Activated naive CD8-positive, alpha-beta T cell treated with anti-CD3 and anti-CD28 coated beads for 36 hours (primary cell): ENCODE data around the gene FAM72A. TPM values are rescaled to one million over a fixed set of nuclear protein-coding genes. Genes with fewer than 3 reads are reported as not detected.

Experiments used
- DNase-seq: peaks from one replicate; pipeline ENCODE4 v3.0.0; 2021
- H3K27ac Mint-ChIP-seq: one replicate; pipeline ENCODE4 v1.8.0; 2022; ENCODE audit warnings: mild to moderate bottlenecking, moderate library complexity, mixed read lengths
- H3K27me3 Mint-ChIP-seq: one replicate; pipeline ENCODE4 v1.8.0; 2022; ENCODE audit warnings: mild to moderate bottlenecking, mixed read lengths
- H3K36me3 Mint-ChIP-seq: one replicate; pipeline ENCODE4 v1.8.0; 2021; ENCODE audit warnings: mild to moderate bottlenecking, mixed read lengths
- H3K4me1 Mint-ChIP-seq: one replicate; pipeline ENCODE4 v1.8.0; 2021; ENCODE audit warnings: mixed read lengths
- H3K4me3 Mint-ChIP-seq: one replicate; pipeline ENCODE4 v1.8.0; 2022; ENCODE audit warnings: mild to moderate bottlenecking, moderate library complexity, mixed read lengths
- H3K9me3 Mint-ChIP-seq: one replicate; pipeline ENCODE4 v1.8.0; 2022; ENCODE audit warnings: mixed read lengths
- total RNA-seq, 2 experiments: library from RNA; stranded (reverse); gene quantifications; one replicate each; pipeline ENCODE4 v1.2.3, GENCODE V29; 2021

Gene FAM72A
- total RNA-seq, 2 experiments from 2014 or later = 23.6 to 29.9 TPM

DNA sequence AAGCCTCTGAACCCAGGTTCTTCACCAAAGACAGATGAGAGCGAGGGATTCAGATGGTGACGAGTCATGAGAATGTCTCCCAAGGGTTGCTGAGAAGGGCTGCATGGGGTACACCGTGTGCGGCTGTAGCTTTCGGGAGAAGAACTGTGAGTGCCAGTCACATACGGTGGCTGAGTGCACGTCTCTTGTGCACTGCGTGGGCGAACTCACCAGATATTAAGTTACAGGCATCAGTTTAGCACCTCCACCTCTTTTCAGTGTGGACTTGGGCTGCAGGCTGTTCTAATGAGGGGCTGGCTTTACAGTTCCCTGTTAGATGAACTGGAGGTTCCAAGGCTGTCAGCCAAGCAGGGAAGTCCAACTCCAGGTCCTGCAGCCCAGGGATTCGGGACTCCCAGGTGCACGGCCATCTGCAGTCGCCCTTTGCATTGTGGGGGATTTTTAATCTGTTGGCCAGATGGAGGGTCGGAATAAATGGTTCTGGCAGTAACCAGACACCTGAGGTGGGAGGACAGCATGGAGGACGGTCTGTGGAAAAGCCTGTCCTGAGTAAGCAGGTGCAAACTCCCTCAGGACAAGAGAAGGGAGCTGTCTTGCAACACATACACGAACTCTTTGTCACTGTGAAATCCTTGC, 59.0 kb downstream of the FAM72A start:
- no peaks in the 10 kb centered on the region for H3K9me3 Mint-ChIP-seq
- no peak for DNase-seq
- peaks cover 3% of the 10 kb centered on the region for H3K4me1 Mint-ChIP-seq
- peaks cover 8% of the 10 kb centered on the region for H3K27me3 Mint-ChIP-seq
- H3K4me3 Mint-ChIP-seq = no peak overlapping the region
- no peak overlapping the region for H3K27ac Mint-ChIP-seq
- no peaks in the 10 kb centered on the region for H3K36me3 Mint-ChIP-seq

GRCh38 chr1:206142770-206143169, 59.9 kb downstream of the FAM72A start:
- H3K4me1 Mint-ChIP-seq = peaks cover 3% of the 10 kb centered on the region
- no peak for DNase-seq
- H3K4me3 Mint-ChIP-seq = no peak overlapping the region
- peaks cover 8% of the 10 kb centered on the region for H3K27me3 Mint-ChIP-seq
- no peak overlapping the region for H3K27ac Mint-ChIP-seq
- H3K36me3 Mint-ChIP-seq = no peaks in the 10 kb centered on the region
- no peaks in the 10 kb centered on the region for H3K9me3 Mint-ChIP-seq

GRCh38 chr1:206142011-206142410, 60.6 kb downstream of the FAM72A start:
- no peak overlapping the region for H3K27ac Mint-ChIP-seq
- H3K36me3 Mint-ChIP-seq = no peaks in the 10 kb centered on the region
- H3K9me3 Mint-ChIP-seq = no peaks in the 10 kb centered on the region
- no peak overlapping the region for H3K4me3 Mint-ChIP-seq
- peaks cover 8% of the 10 kb centered on the region for H3K27me3 Mint-ChIP-seq
- H3K4me1 Mint-ChIP-seq = peaks cover 3% of the 10 kb centered on the region
- DNase-seq = no peak

DNA sequence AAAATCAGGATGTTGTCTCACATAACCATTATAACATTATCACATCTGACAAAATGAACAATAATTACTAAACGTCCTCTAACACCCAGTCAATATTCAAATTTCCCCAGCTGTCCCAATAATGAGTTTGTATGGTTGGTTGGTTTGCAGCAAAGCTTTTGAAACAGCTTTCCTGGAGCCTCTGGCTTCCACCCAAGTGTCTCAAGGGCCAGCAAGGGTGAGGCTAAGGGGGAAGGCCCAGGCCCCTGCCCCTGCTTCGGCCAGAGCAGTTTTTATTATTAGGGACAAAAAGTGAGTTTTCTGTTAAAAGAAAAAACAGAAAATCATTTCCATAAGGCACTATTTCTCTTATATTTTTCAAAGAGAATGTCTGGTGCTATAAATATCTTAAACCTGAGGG, 66.4 kb downstream of the FAM72A start:
- no peaks in the 10 kb centered on the region for H3K36me3 Mint-ChIP-seq
- H3K9me3 Mint-ChIP-seq = no peaks in the 10 kb centered on the region
- DNase-seq = no peak
- no peak overlapping the region for H3K27ac Mint-ChIP-seq
- H3K27me3 Mint-ChIP-seq = peaks cover 13% of the 10 kb centered on the region
- H3K4me1 Mint-ChIP-seq = no peaks in the 10 kb centered on the region
- no peak overlapping the region for H3K4me3 Mint-ChIP-seq

Other genes with a start within 250 kb of the FAM72A start
- not detected for gene RAB7B, start 199.4 kb downstream of the FAM72A start, total RNA-seq
- not detected for gene CTSE, start 178.9 kb downstream of the FAM72A start, total RNA-seq
- not detected for gene RHEX, start 149.7 kb downstream of the FAM72A start, total RNA-seq
- gene AVPR1B, start 85.5 kb downstream of the FAM72A start, total RNA-seq = not detected
- gene SRGAP2, start 702 bp upstream of the FAM72A start, total RNA-seq = 10 to 100 TPM; 40.7 to 40.8 TPM